C4-2B (cell line): Measurements from ENCODE around the gene ZFYVE21.

Experiments used
- H3K27ac ChIP-seq: fragments of 450-650 bp; 2 replicates; pipeline ENCODE4 v1.5.1; 2017
- CTCF ChIP-seq: fragments of 450-650 bp; conservative IDR thresholded peaks from 2 replicates; pipeline ENCODE4 v1.5.1; 2017; ENCODE audit warnings: mild to moderate bottlenecking
- ZFX ChIP-seq: fragments of 450-650 bp; IDR thresholded peaks from 2 replicates; pipeline ENCODE4 v1.6.1; 2017

ZFYVE21 gene

GRCh38 chr14:103715052-103716000 is at the start of gene ZFYVE21, which contains the start of gene XRCC3:
Gene ZFYVE21 (plus strand): TSS chr14:103715810. CDS start chr14:103715842, 32 bp downstream.
Gene XRCC3 (minus strand): TSS chr14:103715451. CDS start chr14:103711087, 4,364 bp downstream.
- TF ChIP-seq CTCF (no peak), ZFX (peak; percentile 87)
- H3K27ac ChIP-seq: peak within 1 kb of the TSS; percentile 97

GRCh38 chr14:103667671-103668070 is 47.9 kb upstream of the ZFYVE21 start:
- H3K27ac ChIP-seq: no peak overlapping the region
- TF ChIP-seq CTCF: no peak
- no peak for TF ChIP-seq ZFX

GRCh38 chr14:103668117-103668516 is 47.5 kb upstream of the ZFYVE21 start:
- no peak overlapping the region for H3K27ac ChIP-seq

GRCh38 chr14:103669370-103669769 is 46.2 kb upstream of the ZFYVE21 start:
- H3K27ac ChIP-seq: no peak overlapping the region
- TF ChIP-seq CTCF: no peak
- no peak for TF ChIP-seq ZFX

More at GRCh38 chr14:103668117-103668516, 47.5 kb upstream of the ZFYVE21 start:
- TF ChIP-seq CTCF: no peak
- TF ChIP-seq ZFX: no peak

GRCh38 chr14:103671911-103672310 is 43.7 kb upstream of the ZFYVE21 start:
- TF ChIP-seq ZFX (no peak), CTCF (no peak)
- no peak overlapping the region for H3K27ac ChIP-seq

- no peak overlapping the region for H3K27ac ChIP-seq
- TF ChIP-seq CTCF: no peak
- no peak for TF ChIP-seq ZFX
Measured at GRCh38 chr14:103675957-103676356, 39.7 kb upstream of the ZFYVE21 start.
